HS-27A (cell line): ENCODE measurements around the gene LRIT2.

Source experiments
- DNase-seq: peaks from one replicate; pipeline ENCODE4 v3.0.0-alpha.2; 2012; ENCODE audit warnings: low read depth, missing footprints

Gene LRIT2

GRCh38 chr10:84225427-84226173, at the start of gene LRIT2:
Gene LRIT2, minus strand, starts transcription at chr10:84225544. Its CDS starts 24 bp downstream, at chr10:84225520.
- DNase-seq, result no peak

GRCh38 chr10:84270708-84271107, 45.4 kb upstream of the LRIT2 start:
- no peak for DNase-seq

- DNase-seq, result peak; percentile 48
Measured at GRCh38 chr10:84269773-84270172, 44.4 kb upstream of the LRIT2 start.

GRCh38 chr10:84269162-84269561, 43.8 kb upstream of the LRIT2 start:
- DNase-seq, result no peak

GRCh38 chr10:84267503-84268126, 42.3 kb upstream of the LRIT2 start:
- DNase-seq, result peak; percentile 24

- no peak for DNase-seq
Measured at GRCh38 chr10:84265418-84265817, 40.1 kb upstream of the LRIT2 start.

- DNase-seq, result peak; percentile 31
Measured at GRCh38 chr10:84264611-84265141, 39.3 kb upstream of the LRIT2 start.

GRCh38 chr10:84263716-84264115, 38.4 kb upstream of the LRIT2 start:
- no peak for DNase-seq

GRCh38 chr10:84262190-84262956, 37.0 kb upstream of the LRIT2 start:
- no peak for DNase-seq

- DNase-seq, result no peak
Measured at GRCh38 chr10:84261236-84261915, 36.0 kb upstream of the LRIT2 start.

- no peak for DNase-seq
Measured at GRCh38 chr10:84258034-84258695, 32.8 kb upstream of the LRIT2 start.

- DNase-seq, result no peak
Measured at GRCh38 chr10:84257343-84258020, 32.1 kb upstream of the LRIT2 start.

GRCh38 chr10:84256510-84257342, 31.4 kb upstream of the LRIT2 start:
- peak; percentile 24 for DNase-seq

- no peak for DNase-seq
Measured at GRCh38 chr10:84254552-84255478, 29.5 kb upstream of the LRIT2 start.

- DNase-seq, result no peak
Measured at GRCh38 chr10:84248794-84249193, 23.4 kb upstream of the LRIT2 start.

- no peak for DNase-seq
Measured at GRCh38 chr10:84247496-84247895, 22.2 kb upstream of the LRIT2 start.

- no peak for DNase-seq
Measured at GRCh38 chr10:84244651-84245270, 19.4 kb upstream of the LRIT2 start, which contains the start of gene RGR. Gene RGR, plus strand, starts transcription at chr10:84245053. Its CDS starts 38 bp downstream, at chr10:84245091.

- no peak for DNase-seq
Measured at GRCh38 chr10:84243759-84244158, 18.4 kb upstream of the LRIT2 start.
